GM23338 (cell line): ENCODE data around the gene CYFIP1. TPM values are rescaled to one million over a fixed set of nuclear protein-coding genes. Genes with fewer than 3 reads are reported as not detected.
"Not testable (repeated sequence)": the region's sequence is repeated elsewhere in the genome, so short reads cannot be mapped to it uniquely, and the experiment has no call there.

ENCODE experiments used
- ATAC-seq: fragments of 200-7000 bp; cut with Tn5 transposase; 3 replicates; pipeline ENCODE4 v1.9.1; 2020
- DNase-seq: peaks from one replicate; pipeline ENCODE4 v3.0.0-alpha.2; 2015; ENCODE audit warnings: low spot score
- H2AFZ ChIP-seq: fragments of 200-600 bp; sonication (generic); 2 replicates; pipeline ENCODE4 v1.8.0; 2016; ENCODE audit warnings: antibody characterized with exemption, mild to moderate bottlenecking, moderate library complexity
- H3F3A ChIP-seq: fragments of 200-600 bp; sonication (generic); replicated peaks from 2 replicates; pipeline ENCODE4 v1.8.0; 2017; ENCODE audit warnings: antibody characterized with exemption, mixed run types, low read depth
- H3K27ac ChIP-seq: fragments of 200-600 bp; sonication (generic); 2 replicates; pipeline ENCODE4 v1.6.1; 2016; ENCODE audit warnings: low read depth
- H3K27me3 ChIP-seq: fragments of 200-600 bp; sonication (generic); 2 replicates; pipeline ENCODE4 v1.8.0; 2016; ENCODE audit warnings: mild to moderate bottlenecking, mixed run types, moderate library complexity; ENCODE audit not compliant: insufficient read depth
- H3K36me3 ChIP-seq: fragments of 200-600 bp; sonication (generic); 2 replicates; pipeline ENCODE4 v1.8.0; 2016; ENCODE audit warnings: mild to moderate bottlenecking; ENCODE audit not compliant: insufficient read depth
- H3K4me1 ChIP-seq: fragments of 200-600 bp; sonication (generic); 2 replicates; pipeline ENCODE4 v1.8.0; 2016; ENCODE audit warnings: mild to moderate bottlenecking, moderate library complexity; ENCODE audit not compliant: insufficient read depth
- H3K4me2 ChIP-seq: fragments of 200-600 bp; sonication (generic); 2 replicates; pipeline ENCODE4 v1.7.1; 2017; ENCODE audit warnings: mixed run types
- H3K4me3 ChIP-seq: fragments of 200-600 bp; sonication (generic); 2 replicates; pipeline ENCODE4 v1.6.1; 2016; ENCODE audit warnings: mixed run types
- H3K79me2 ChIP-seq: fragments of 200-600 bp; sonication (generic); replicated peaks from 2 replicates; pipeline ENCODE4 v1.8.0; 2017; ENCODE audit warnings: mild to moderate bottlenecking; ENCODE audit not compliant: insufficient read depth
- H3K9me2 ChIP-seq: fragments of 200-600 bp; sonication (generic); 2 replicates; pipeline ENCODE4 v1.8.0; 2017; ENCODE audit not compliant: insufficient read depth
- H4K20me1 ChIP-seq: fragments of 200-600 bp; sonication (generic); replicated peaks from 2 replicates; pipeline ENCODE4 v1.8.0; 2017; ENCODE audit warnings: mild to moderate bottlenecking; ENCODE audit not compliant: insufficient read depth
- H3K27ac Mint-ChIP-seq: 2 replicates; pipeline ENCODE4 v1.8.0; 2020; ENCODE audit warnings: inconsistent platforms, mild to moderate bottlenecking, moderate library complexity, mixed read lengths
- H3K27me3 Mint-ChIP-seq: 3 replicates; pipeline ENCODE4 v1.8.0; 2022; ENCODE audit warnings: low read depth, mild to moderate bottlenecking, moderate library complexity, mixed read lengths, inconsistent platforms; ENCODE audit not compliant: insufficient read depth, poor library complexity
- H3K36me3 Mint-ChIP-seq: 3 replicates; pipeline ENCODE4 v1.8.0; 2021; ENCODE audit warnings: low read depth, mild to moderate bottlenecking, inconsistent platforms, moderate library complexity, mixed read lengths
- H3K4me1 Mint-ChIP-seq: 3 replicates; pipeline ENCODE4 v1.8.0; 2020; ENCODE audit warnings: mild to moderate bottlenecking, inconsistent platforms, mixed read lengths
- H3K4me3 Mint-ChIP-seq: 3 replicates; pipeline ENCODE4 v1.8.0; 2021; ENCODE audit warnings: moderate library complexity, mild to moderate bottlenecking, inconsistent platforms, mixed read lengths
- H3K9me3 Mint-ChIP-seq: 3 replicates; pipeline ENCODE4 v1.8.0; 2020; ENCODE audit warnings: moderate library complexity, mild to moderate bottlenecking, inconsistent platforms, mixed read lengths
- EZH2 ChIP-seq: fragments of 200-600 bp; sonication (generic); IDR thresholded peaks from one replicate; pipeline ENCODE4 v1.8.0; 2017; ENCODE audit warnings: antibody characterized with exemption, mild to moderate bottlenecking, low read depth; ENCODE audit not compliant: unreplicated experiment
- EZH2phosphoT487 ChIP-seq: fragments of 200-600 bp; sonication (generic); IDR thresholded peaks from one replicate; pipeline ENCODE4 v1.8.1; 2018; ENCODE audit warnings: antibody characterized with exemption; ENCODE audit not compliant: unreplicated experiment
- NANOG ChIP-seq: IDR thresholded peaks from 2 replicates; pipeline ENCODE4 v1.6.1; 2016; ENCODE audit warnings: antibody characterized with exemption, borderline replicate concordance
- POLR2AphosphoS5 ChIP-seq: IDR thresholded peaks from 2 replicates; pipeline ENCODE4 v1.6.1; 2016; ENCODE audit warnings: antibody characterized with exemption, low read depth
- ZNF114 ChIP-seq: fragments of 250-450 bp; sonication (Bioruptor Pico); IDR thresholded peaks from 2 replicates; pipeline ENCODE4 v1.5.0; 2020; ENCODE audit warnings: mild to moderate bottlenecking, moderate library complexity
- polyA plus RNA-seq: library from polyadenylated mRNA; unstranded; fragments of >200 nt; fragmentation: Nextera tagmentation; extraction: Ambion mirVana; gene quantifications from 2 replicates; pipeline ENCODE4 v1.2.1, GENCODE V29; 2016
- total RNA-seq: library from RNA; depleted of rRNA; stranded (reverse); fragments of >200 nt; shearing (Covaris generic); gene quantifications from 2 replicates; pipeline ENCODE4 v1.2.3, GENCODE V29; 2014
- TF ChIP-seq, protein P1 (sequence below), 2 experiments: fragments of 200-600 bp in 1 of 2; sonication (generic) in 1 of 2; conservative IDR thresholded peaks; 2 replicates each; pipeline versions ENCODE4 v1.5.1 to v1.6.1; 2016 to 2017; ENCODE audit warnings: antibody characterized with exemption in 2 of 2, low read depth in 2 of 2, mild to moderate bottlenecking in 2 of 2, moderate library complexity in 1 of 2

Gene CYFIP1
- total and polyA plus RNA-seq, 2 experiments from 2014 or later: 20.0 to 73.9 TPM

DNA sequence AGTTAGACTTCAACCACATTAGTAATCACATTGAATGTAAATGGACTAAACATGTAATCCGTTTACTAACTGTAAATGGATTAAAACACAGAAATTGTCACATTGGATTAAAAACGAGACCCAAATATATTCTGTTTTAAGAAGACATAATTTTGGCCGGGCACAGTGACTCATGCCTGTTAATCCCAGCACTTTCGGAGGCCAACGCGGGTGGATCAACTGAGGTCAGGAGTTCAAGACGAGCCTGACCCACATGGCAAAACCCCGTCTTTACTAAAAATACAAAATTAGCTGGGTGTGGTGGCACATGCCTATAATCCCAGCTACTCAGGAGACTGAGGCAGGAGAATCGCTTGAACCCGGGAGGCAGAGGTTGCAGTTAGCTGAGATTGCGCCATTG, 1.8 kb upstream of the CYFIP1 start:
- Mint-ChIP-seq H3K27me3 (peaks cover 42% of the 10 kb centered on the region), H3K4me3 (0 out of 3 replicates have a peak overlapping the region, but pooled peaks have one; percentile 81)
- peaks cover 19% of the 10 kb centered on the region for H3K79me2 ChIP-seq
- ATAC-seq, H3K4me1 ChIP-seq, H3K4me2 ChIP-seq, DNase-seq, H3K27ac ChIP-seq, H3K4me3 ChIP-seq, H3K9me3 Mint-ChIP-seq, H2AFZ ChIP-seq, H3K36me3 Mint-ChIP-seq, H3K4me1 Mint-ChIP-seq, H3K36me3 ChIP-seq, H3K9me2 ChIP-seq, H3K27ac Mint-ChIP-seq, H3F3A ChIP-seq: not testable (repeated sequence)
- H3K27me3 ChIP-seq: peaks cover 46% of the 10 kb centered on the region
- peaks cover 22% of the 10 kb centered on the region for H4K20me1 ChIP-seq

DNA sequence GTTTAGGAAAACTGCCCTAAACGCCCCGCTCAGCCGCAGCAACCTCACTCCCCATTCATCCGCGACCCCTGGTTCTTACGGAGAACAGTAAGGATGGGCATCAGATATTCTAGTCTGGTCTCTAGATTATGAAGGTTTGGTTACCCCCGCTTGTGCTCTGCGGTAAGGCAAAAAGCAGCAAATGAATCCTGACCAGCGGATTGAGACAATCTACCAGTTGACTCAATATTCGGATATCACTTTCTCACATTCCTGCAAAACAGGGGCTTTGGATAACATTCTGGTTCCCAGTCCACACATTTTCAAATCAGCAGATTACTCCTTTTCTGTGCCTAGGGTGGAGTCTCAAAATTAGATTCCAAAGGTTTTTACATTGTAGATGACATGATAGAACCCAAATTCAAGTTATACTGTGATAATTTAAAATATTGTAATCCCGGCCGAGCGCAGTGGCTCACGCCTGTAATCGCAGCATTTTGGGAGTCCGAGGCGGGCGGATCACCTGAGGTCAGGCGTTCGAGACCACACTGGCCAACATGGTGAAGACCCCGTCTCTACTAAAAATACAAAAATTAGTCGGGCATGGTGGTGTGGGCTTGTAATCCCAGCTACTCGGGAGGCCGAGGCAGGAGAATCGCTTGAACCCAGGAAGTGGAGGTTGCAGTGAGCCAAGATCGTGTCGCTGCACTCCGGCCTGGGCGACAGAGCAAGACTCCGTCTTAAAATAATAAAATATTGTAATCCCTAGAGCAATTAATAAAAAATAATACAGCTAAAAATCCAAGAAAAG, 1.1 kb upstream of the CYFIP1 start:
- H2AFZ ChIP-seq: peak overlapping the region; percentile 96
- Mint-ChIP-seq H3K4me1 (peaks cover 7% of the 10 kb centered on the region; the same call in 2 of the 3 replicates), H3K27me3 (peaks cover 42% of the 10 kb centered on the region), H3K9me3 (peaks cover 5% of the 10 kb centered on the region; the same call in 1 of the 3 replicates), H3K27ac (no peak overlapping the region), H3K36me3 (no peaks in the 10 kb centered on the region; the same call in 2 of the 3 replicates), H3K4me3 (peak overlapping the region; percentile 81)
- no peak for TF ChIP-seq EZH2phosphoT487
- TF ChIP-seq EZH2: peak; percentile 32
- ATAC-seq (no peak), DNase-seq (no peak)
- H3K4me2 ChIP-seq: peak overlapping the region; percentile 92
- peaks cover 46% of the 10 kb centered on the region for H3K27me3 ChIP-seq
- H3K9me2 ChIP-seq: no peaks in the 10 kb centered on the region
- H3K27ac ChIP-seq: no peak overlapping the region
- peaks cover 26% of the 10 kb centered on the region for H3K79me2 ChIP-seq
- H3K4me1 ChIP-seq: peaks cover 9% of the 10 kb centered on the region; the same call in 1 of the 2 replicates
- H4K20me1 ChIP-seq: peaks cover 29% of the 10 kb centered on the region
- peak overlapping the region; percentile 90 for H3K4me3 ChIP-seq
- no peaks in the 10 kb centered on the region for H3K36me3 ChIP-seq
- peaks cover 7% of the 10 kb centered on the region; the same call in 1 of the 2 replicates for H3F3A ChIP-seq

DNA sequence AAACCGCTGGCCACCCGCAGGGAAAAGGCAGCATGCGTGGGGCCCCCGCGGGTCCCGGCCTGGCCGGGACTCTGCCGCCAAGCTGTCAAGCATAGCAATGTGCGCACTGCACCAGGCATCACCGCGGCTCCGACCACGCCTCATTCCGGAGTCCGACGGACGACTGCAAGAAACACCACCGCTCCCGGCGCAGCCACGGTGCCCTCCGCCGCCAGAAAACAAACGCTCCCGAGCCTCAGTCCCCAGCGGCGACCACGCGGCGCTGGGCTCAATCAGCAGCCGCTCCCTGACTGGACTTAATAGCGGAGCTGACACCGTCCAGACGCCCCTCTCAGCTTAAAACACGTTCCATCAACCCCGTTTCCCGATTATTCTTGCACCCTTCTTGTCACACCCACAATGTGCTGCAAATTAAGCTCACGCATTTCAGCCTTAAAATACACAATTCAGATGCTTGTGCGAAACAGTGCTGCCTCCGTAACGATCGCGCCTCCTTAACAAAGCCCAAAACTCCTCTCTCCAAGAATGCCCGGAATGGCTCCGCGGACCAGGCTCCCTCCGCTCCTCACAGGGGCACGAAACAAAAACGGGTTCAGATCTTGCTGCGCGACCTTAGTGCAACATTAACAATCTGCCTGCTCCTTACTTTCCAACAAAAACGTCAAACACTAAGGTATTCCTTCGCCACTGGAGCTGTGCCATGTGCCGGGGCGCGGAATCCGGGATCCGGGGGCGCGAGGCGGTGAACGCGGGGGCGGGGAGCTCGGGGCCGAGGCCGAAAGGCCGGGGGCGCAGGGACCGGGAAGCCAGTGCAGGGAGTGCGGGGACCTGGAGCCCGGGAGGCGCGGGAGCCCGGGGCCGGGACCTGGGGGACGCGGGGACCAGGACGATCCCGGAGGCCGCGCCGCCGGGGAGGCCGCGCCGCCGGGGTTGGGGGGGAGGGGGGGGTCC, 655 bp downstream of the CYFIP1 start:
- Mint-ChIP-seq H3K9me3 (peaks cover 5% of the 10 kb centered on the region; the same call in 1 of the 3 replicates), H3K4me3 (peak overlapping the region; percentile 92), H3K4me1 (peaks cover 11% of the 10 kb centered on the region; the same call in 2 of the 3 replicates), H3K36me3 (no peaks in the 10 kb centered on the region; the same call in 2 of the 3 replicates), H3K27ac (peak overlapping the region; percentile 24; the same call in 1 of the 2 replicates), H3K27me3 (peaks cover 40% of the 10 kb centered on the region)
- DNase-seq (peak; percentile 78), ATAC-seq (peak; percentile 57)
- Histone ChIP-seq H3F3A (peaks cover 7% of the 10 kb centered on the region; the same call in 1 of the 2 replicates), H3K9me2 (no peaks in the 10 kb centered on the region), H3K4me2 (peak overlapping the region; percentile 93), H3K27ac (no peak overlapping the region), H3K4me1 (peaks cover 9% of the 10 kb centered on the region; the same call in 1 of the 2 replicates), H3K79me2 (peaks cover 43% of the 10 kb centered on the region), H4K20me1 (peaks cover 35% of the 10 kb centered on the region), H3K36me3 (no peaks in the 10 kb centered on the region), H3K4me3 (peak overlapping the region; percentile 90), H3K27me3 (peaks cover 46% of the 10 kb centered on the region), H2AFZ (peak overlapping the region; percentile 94)
- TF ChIP-seq NANOG: no peak
- peak; percentile 63 for TF ChIP-seq EZH2
- TF ChIP-seq, protein P1, sequence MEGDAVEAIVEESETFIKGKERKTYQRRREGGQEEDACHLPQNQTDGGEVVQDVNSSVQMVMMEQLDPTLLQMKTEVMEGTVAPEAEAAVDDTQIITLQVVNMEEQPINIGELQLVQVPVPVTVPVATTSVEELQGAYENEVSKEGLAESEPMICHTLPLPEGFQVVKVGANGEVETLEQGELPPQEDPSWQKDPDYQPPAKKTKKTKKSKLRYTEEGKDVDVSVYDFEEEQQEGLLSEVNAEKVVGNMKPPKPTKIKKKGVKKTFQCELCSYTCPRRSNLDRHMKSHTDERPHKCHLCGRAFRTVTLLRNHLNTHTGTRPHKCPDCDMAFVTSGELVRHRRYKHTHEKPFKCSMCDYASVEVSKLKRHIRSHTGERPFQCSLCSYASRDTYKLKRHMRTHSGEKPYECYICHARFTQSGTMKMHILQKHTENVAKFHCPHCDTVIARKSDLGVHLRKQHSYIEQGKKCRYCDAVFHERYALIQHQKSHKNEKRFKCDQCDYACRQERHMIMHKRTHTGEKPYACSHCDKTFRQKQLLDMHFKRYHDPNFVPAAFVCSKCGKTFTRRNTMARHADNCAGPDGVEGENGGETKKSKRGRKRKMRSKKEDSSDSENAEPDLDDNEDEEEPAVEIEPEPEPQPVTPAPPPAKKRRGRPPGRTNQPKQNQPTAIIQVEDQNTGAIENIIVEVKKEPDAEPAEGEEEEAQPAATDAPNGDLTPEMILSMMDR (conservative IDR thresholded peaks at IDR 0.05; ENCODE audit: low read depth in 2 of 2): no peak
- no peak for TF ChIP-seq POLR2AphosphoS5
- TF ChIP-seq ZNF114: no peak
